Ovary (tissue), 3 donors: Measurements from ENCODE around the gene COPB2.
"Not testable (repeated sequence)": the region's sequence is repeated elsewhere in the genome, so short reads cannot be mapped to it uniquely, and the experiment has no call there.

Source experiments
- EP300 ChIP-seq: sonication (generic); formaldehyde crosslinking; IDR thresholded peaks from one replicate; pipeline ENCODE4 v1.6.1; 2017; ENCODE audit warnings: antibody characterized with exemption
- TF ChIP-seq, protein P1 (sequence below), 3 donors: fragments of 450-650 bp in 2 of 3; fragments of 200-600 bp in 1 of 3; IDR thresholded peaks; one replicate each; pipeline versions ENCODE4 v1.5.1 to v1.8.0; 2016 to 2022; ENCODE audit warnings: antibody characterized with exemption in 3 of 3, mild to moderate bottlenecking in 1 of 3
- donor health status: DM: no; HTN: no; CAD: no.

DNA sequence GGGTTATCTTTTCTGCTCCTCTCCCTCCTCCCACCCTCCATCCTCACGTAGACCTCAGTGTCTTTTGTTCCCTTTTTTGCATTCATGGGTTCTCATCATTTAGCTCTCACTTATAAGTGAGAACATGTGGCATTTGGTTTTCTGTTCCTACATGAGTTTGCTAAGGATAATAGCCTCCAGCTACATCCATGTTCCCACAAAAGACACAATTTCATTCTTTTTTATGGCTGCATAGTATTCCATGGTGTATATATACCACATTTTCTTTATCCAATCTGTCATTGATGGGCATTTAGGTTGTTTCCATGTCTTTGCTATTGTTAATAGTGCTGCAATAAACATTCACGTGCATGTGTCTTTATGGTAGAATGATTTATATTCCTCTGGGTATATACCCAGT, 11.7 kb upstream of the COPB2 start:
- TF ChIP-seq, protein P1, sequence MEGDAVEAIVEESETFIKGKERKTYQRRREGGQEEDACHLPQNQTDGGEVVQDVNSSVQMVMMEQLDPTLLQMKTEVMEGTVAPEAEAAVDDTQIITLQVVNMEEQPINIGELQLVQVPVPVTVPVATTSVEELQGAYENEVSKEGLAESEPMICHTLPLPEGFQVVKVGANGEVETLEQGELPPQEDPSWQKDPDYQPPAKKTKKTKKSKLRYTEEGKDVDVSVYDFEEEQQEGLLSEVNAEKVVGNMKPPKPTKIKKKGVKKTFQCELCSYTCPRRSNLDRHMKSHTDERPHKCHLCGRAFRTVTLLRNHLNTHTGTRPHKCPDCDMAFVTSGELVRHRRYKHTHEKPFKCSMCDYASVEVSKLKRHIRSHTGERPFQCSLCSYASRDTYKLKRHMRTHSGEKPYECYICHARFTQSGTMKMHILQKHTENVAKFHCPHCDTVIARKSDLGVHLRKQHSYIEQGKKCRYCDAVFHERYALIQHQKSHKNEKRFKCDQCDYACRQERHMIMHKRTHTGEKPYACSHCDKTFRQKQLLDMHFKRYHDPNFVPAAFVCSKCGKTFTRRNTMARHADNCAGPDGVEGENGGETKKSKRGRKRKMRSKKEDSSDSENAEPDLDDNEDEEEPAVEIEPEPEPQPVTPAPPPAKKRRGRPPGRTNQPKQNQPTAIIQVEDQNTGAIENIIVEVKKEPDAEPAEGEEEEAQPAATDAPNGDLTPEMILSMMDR (IDR thresholded peaks at IDR 0.05), result not testable (repeated sequence)
- not testable (repeated sequence) for TF ChIP-seq EP300
